Mesothelial cell of epicardium (in vitro differentiated cells): ENCODE data around the gene DIP2B. TPM values are rescaled to one million over a fixed set of nuclear protein-coding genes. Genes with fewer than 3 reads are reported as not detected.

Experiments used
- DNase-seq, 2 experiments: peaks; one replicate each; pipeline ENCODE4 v3.0.0; 2021; ENCODE audit warnings: low spot score in 2 of 2; ENCODE audit not compliant: unreplicated experiment in 2 of 2
- H3K27ac Mint-ChIP-seq: 2 replicates; pipeline ENCODE4 v1.8.0; 2021; ENCODE audit warnings: mixed read lengths
- H3K27me3 Mint-ChIP-seq: 2 replicates; pipeline ENCODE4 v1.8.0; 2021; ENCODE audit warnings: low read depth, mixed read lengths
- H3K36me3 Mint-ChIP-seq: 2 replicates; pipeline ENCODE4 v1.8.0; 2021; ENCODE audit warnings: mixed read lengths
- H3K4me1 Mint-ChIP-seq: 2 replicates; pipeline ENCODE4 v1.8.0; 2021; ENCODE audit warnings: mixed read lengths
- H3K4me3 Mint-ChIP-seq: 2 replicates; pipeline ENCODE4 v1.8.0; 2021; ENCODE audit warnings: mild to moderate bottlenecking, moderate library complexity, mixed read lengths
- H3K9me3 Mint-ChIP-seq: 2 replicates; pipeline ENCODE4 v1.8.0; 2021; ENCODE audit warnings: mixed read lengths
- CTCF ChIP-seq: fragments of 200-600 bp; sonication (generic); IDR thresholded peaks from one replicate; pipeline ENCODE4 v1.5.0; 2021; ENCODE audit warnings: antibody characterized with exemption; ENCODE audit not compliant: unreplicated experiment
- total RNA-seq: library from RNA; stranded (reverse); gene quantifications from 3 replicates; pipeline ENCODE4 v1.2.1, GENCODE V29; 2021

Gene DIP2B
- total RNA-seq, 1 donor from 2014 or later: 32.0 TPM

- no peak overlapping the region for H3K4me3 Mint-ChIP-seq
- H3K4me1 Mint-ChIP-seq: no peaks in the 10 kb centered on the region
- TF ChIP-seq CTCF: no peak
- H3K27ac Mint-ChIP-seq: no peak overlapping the region
- DNase-seq: no peak
- no peaks in the 10 kb centered on the region for H3K27me3 Mint-ChIP-seq
- peaks cover 27% of the 10 kb centered on the region for H3K36me3 Mint-ChIP-seq
- H3K9me3 Mint-ChIP-seq: no peaks in the 10 kb centered on the region
Measured at GRCh38 chr12:50720085-50720484, 215.3 kb downstream of the DIP2B start.

GRCh38 chr12:50720501-50720900 is 215.7 kb downstream of the DIP2B start:
- Mint-ChIP-seq H3K27me3 (no peaks in the 10 kb centered on the region), H3K27ac (no peak overlapping the region), H3K9me3 (no peaks in the 10 kb centered on the region), H3K4me3 (no peak overlapping the region), H3K36me3 (peaks cover 30% of the 10 kb centered on the region), H3K4me1 (no peaks in the 10 kb centered on the region)
- no peak for TF ChIP-seq CTCF
- DNase-seq: no peak

- Mint-ChIP-seq H3K36me3 (peaks cover 34% of the 10 kb centered on the region), H3K27ac (no peak overlapping the region)
- TF ChIP-seq CTCF: no peak
Measured at GRCh38 chr12:50723865-50724264, 219.1 kb downstream of the DIP2B start.

GRCh38 chr12:50725011-50725942 is 220.5 kb downstream of the DIP2B start:
- TF ChIP-seq CTCF: no peak
- Mint-ChIP-seq H3K4me1 (no peaks in the 10 kb centered on the region), H3K4me3 (no peak overlapping the region), H3K36me3 (peaks cover 40% of the 10 kb centered on the region), H3K9me3 (no peaks in the 10 kb centered on the region), H3K27ac (no peak overlapping the region), H3K27me3 (no peaks in the 10 kb centered on the region)
- no peak for DNase-seq

More at GRCh38 chr12:50723865-50724264, 219.1 kb downstream of the DIP2B start:
- Mint-ChIP-seq H3K27me3 (no peaks in the 10 kb centered on the region), H3K4me1 (no peaks in the 10 kb centered on the region), H3K9me3 (no peaks in the 10 kb centered on the region), H3K4me3 (no peak overlapping the region)
- no peak for DNase-seq

- Mint-ChIP-seq H3K27me3 (no peaks in the 10 kb centered on the region), H3K27ac (no peak overlapping the region), H3K4me3 (no peak overlapping the region), H3K9me3 (no peaks in the 10 kb centered on the region), H3K36me3 (peaks cover 52% of the 10 kb centered on the region), H3K4me1 (peaks cover 13% of the 10 kb centered on the region)
- no peak for TF ChIP-seq CTCF
- no peak for DNase-seq
Measured at GRCh38 chr12:50727466-50727865, 222.7 kb downstream of the DIP2B start.
